Measurements from ENCODE around the gene PPP2R5C.

The PPP2R5C gene

DNA sequence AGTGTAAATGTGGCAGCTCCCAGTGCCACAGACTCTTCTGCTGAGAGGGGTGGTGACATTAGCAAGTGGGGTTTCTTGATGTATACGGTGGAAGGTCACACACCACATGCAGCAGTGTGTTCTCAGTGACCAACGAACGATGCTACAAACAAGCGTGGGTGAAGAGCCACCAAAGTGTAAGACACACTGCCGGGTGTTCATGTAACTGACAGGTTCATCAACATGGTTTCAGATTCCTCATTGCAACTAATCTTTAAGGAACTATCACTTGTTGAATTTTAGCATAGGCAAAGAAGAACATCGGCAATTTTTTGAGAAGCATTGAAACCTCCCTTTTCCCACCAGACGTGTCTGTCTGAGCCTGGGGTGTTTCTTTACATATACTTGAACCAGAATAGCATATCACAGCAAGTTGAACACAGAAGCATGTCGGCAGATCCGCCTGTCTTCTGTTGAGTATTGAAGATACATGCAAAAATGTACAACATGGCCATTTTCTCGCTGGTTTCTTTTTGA, 58.8 kb downstream of the PPP2R5C start:
- no peak for DNase-seq

DNA sequence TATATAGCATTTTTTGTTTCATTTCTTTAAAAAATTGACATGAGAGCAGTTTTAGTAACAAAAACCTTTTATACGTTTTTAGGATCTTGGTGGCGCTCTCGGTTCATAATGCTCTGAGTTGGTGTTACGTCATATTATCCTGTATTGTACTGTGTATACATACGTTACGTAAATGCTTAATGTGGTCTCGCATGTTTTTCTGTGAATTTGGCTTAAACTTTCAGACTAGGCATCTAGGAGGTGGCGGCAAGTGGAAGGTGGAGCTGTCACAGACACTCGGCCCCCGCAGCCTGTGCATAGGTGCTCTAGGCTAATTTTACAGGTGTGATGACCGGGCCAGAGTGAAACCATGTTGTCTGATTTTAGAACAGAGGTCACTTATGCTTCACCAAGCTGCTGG, 60.0 kb downstream of the PPP2R5C start:
- DNase-seq, result no peak

DNA sequence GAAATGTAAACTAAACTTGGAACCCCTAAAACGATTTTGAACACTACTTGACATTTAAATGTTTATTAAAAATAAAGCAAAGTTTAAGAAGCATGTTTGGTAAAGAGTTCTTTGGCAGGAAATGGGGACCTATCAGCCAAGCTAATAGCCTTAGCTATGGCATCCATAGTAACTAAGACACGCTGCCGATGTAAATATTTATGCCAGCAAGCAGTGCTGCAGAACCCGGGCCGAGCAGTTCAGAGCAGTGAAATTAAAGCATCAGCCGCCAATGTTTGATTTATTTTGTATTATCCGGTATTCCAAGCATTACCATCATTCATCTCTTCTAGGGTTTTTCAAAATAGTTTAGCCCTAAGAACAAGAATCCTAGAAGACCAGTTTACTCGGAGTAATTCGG, 61.6 kb downstream of the PPP2R5C start:
- DNase-seq, result no peak

DNA sequence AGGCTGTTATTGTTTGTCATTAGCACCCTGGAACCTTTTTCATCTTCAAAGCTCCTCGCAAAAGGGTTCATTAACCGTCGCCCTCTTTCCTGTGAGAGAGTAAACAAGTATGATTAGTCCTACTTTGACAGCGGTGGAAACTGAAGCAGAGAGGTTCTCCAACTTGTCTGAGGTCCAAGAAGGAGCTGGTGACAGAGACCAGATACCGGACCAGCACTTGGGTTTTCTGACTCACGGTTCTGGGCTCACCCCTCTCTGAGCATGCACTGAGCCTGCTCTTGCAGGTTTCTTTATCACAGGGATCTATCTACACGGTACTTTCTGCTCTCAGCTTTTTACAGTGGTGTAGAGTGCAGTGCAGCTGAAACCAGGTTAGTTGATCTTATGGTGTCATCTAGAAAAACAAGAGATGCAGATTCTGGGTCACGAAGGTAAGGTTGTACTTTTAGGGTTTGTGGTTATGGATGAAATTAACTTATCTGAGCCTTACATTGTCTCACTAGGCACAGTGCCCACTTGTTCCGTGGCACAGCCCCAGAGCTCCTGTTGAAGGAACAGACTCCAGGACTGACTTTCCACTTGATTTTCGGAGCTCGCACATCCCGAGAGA, 62.1 kb downstream of the PPP2R5C start:
- DNase-seq, result no peak

DNA sequence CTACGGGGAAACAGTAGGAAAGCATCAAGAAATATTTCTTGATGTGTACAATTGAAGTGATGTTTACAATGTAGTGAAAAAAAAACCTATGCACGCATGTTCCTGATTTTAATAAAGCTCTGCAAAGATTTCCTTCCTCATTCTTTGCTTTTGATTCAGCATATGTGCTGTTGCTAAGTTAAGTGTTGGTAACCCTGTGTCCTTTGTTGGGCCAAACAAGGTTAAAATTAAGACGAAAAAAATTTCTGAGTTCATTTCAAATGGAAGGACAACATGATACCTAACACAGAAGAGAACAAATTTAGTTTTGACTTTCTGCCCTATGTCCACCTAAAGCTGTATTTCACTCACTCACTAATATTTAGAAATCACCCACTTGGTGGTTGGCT, 62.8 kb downstream of the PPP2R5C start:
- no peak for DNase-seq

DNA sequence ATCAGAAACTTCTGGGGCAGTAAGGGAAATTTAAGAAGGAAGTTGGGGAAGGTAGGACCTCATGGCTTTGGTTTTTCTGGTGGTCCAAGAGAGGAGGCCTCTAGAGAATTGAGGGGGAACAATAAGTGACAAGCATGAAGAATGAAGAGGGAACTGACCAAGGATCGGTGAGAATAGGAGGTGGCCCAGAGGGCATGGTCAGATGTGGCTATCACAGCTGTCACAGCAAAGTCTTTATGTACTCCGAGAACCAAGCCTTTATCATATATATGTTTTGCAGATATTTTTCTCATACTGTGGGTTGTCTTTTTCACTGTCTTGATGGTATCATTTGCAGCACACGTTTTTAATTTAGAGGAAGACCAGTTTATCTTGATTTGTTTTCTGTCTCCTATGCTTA, 64.3 kb downstream of the PPP2R5C start:
- DNase-seq, result no peak

DNA sequence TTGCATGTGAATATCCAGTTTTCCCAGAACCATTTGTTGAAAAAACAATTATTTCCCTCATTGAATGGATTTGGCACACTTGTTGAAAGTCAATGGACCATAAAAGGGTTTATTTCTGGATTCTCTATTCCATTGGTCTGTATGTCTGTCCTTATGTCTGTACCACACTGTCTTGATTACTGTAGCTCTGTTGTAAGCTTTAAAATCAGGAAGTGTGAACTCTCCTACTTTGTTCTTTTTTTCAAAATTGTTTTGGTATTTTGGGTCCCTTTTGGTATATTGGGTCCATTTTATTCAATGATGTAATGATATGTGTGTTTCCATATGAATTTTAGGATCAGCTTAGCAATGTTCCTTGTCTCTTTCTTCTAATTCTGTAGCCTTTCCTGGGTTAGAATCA, 64.8 kb downstream of the PPP2R5C start:
- DNase-seq, result no peak

DNA sequence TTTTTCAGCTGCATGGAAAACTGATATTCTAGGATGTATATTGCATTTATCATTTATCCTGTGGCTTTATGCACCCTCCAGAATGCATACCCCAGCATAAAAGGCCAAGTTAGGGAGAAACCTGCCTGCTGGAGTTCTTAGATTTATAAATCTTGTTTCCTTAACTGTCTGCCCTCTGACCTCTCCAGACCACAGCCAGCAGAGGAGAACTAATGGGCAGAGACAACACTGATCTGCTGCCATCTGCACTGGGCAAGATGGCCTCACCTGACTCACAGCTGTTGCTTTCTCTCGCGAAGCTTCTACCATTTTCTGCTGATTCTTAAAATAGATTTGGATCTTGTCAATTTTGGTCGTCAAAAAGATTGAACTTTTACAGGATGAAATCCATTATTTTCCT, 65.8 kb downstream of the PPP2R5C start:
- no peak for DNase-seq

DNA sequence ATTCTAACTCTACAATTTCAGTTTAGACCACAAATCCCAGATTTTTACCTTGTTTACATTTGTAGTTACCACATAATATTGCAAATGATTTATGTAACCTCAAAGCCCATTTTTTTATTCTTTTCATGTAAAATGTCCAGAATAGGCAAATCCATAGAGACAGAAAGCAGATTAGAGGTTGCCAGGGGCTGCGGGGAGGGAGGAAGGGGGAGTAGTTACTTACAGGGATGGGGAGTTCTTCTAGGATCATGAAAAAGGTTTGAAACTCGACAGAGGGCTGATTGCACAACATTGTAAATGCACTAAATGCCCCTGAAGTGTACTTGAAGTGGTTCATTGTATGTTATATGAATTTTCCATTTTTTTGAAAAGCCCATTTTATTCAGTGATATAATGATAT, 66.5 kb downstream of the PPP2R5C start:
- DNase-seq, result no peak

DNA sequence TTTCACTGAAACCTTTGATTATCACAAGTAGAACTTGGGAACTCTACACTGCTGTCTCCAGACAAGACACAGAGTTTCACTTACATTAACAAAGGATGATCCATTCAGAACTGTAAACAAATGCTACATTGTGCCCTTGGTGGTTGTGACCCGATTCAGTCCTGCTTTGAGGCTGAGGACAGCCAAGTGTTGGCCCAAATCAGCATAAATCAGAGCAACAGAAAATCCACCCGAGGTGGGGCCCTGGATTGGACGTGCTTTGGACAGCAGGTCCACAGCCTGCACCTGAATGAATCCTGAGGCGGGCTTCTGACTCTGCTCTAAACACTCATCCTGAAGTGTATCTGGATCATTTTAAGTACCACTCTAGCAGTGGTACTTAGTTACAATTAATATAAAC, 68.8 kb downstream of the PPP2R5C start:
- no peak for DNase-seq

DNA sequence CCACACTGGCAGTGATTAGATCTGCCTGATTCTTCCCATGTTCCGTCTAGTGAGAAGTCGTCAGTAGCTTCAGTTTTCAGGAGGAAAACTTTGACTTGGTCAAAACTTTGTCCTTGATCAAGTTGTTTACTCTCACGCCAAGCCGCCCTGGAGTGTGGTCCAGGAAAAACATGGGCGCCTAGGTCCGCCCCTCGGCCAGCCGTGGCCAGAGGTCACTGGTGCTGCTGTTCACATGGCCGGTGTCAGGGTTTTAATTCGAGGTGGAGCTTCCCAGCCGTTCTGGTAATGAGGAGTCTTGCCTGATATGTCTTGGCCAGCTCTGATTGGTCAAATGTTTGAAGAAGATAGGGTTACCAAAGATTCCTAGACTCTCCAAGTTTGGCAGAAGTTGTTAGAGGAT, 71.5 kb downstream of the PPP2R5C start:
- no peak for DNase-seq

DNA sequence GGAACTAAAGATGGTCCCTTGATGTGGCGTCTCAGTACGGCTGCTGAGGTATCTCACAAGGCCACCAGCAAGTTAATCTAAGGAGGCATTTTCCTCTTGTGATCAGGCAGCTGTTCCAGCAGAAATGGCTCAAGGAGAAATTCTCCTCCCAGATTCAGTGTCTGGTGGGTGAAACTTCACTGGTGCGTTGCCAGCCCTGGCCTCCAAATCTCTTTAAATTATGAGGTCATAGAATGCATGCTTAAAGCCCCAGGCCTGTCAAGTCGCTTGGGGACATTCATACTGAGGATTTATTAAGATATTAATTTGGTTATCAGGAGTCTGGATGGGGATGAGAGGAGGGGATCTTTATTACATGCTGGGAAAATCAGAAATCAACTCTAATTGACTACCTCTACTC, 72.9 kb downstream of the PPP2R5C start:
- no peak for DNase-seq

DNA sequence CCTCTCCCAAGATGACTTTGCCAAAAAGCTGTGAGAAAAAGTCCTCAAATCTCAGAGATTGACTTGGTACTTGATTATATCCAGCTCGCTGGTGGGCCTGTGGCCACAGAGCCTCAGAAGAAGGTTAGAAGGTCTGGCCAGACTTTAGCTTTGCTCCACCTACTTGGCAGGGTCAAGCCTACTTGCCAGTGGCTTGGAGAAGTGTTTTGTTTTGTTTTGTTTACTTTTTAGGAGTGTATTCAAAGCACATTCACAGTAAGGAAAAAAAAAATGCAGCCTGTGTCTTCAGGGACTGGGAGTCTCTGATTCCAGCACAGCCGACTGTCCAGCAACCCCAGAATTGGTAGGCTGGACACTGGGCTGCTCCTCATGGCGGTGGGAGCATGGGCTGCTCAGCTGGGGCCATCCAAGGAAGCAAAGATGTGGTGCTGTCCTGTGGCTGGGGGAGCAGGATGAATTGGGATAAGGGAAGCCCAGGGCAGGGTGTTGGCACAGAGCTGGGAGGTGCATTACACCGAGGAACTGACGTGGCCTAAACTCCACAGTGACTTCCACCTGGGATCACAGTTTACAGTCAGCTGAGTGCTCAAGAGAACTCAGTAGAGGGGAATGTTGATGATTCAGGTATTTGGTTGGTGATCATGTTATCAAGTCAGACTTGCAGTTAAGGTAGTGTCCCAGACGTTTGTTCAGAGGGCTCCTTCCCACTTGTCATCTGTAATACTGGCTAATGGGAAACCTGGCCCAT, 73.5 kb downstream of the PPP2R5C start:
- no peak for DNase-seq

DNA sequence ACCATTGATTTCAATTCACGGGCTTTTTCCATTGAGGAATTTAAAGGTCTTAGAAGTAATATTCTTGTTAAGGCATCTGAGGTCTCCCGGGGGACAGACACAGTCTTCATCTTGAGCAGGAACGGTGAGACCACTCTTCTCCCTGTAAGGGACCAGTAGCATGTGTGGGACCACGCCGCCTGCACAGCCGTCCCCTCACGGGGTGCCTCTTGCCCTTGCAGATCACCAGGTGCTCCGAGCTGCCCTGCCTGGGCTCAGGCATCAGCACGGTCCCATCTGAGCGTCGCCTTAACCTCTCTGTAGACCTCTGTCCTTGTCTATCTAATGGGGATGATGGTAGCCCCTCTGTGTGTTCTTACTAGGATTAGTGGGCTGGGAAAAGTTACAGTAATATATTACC, 74.1 kb downstream of the PPP2R5C start:
- DNase-seq, result no peak

DNA sequence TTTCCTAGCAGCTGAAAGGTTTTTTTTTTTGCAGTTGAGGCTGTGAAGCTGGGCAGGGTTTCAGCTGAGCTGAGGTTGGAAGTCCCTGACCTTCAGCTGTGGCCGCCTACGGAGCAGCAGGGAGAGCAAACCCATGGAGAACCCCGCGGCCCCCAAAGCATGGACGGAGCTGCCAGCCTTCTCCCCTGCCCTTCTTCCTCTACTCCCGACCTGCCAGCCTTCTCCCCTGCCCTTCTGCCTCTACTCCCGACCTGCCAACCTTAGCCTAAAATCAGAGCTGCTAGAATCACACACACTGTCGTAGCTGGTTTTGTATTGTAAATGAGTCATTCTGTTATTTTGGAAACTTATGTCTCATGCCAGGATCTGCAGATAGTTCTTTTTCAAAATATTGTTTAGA, 74.6 kb downstream of the PPP2R5C start:
- DNase-seq, result no peak

DNA sequence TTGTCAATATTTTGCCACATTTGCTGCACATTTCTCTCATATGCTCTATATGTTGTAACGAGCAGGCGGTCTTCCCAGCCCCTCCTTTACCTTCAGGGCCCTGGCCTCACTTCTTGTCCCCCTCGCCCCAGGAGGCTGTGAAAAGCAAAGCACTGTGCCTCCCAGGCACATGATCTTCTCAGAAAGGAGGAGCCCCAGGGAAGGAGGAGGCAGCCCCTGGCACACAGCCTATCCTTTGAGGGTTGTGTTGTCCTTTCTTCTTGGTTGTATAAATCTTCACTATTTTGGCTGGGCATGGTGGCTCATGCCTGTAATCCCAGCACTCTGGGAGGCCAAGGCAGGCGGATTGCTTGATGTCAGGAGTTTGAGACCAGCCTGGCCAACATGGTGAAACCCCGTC, 77.0 kb downstream of the PPP2R5C start:
- no peak for DNase-seq

DNA sequence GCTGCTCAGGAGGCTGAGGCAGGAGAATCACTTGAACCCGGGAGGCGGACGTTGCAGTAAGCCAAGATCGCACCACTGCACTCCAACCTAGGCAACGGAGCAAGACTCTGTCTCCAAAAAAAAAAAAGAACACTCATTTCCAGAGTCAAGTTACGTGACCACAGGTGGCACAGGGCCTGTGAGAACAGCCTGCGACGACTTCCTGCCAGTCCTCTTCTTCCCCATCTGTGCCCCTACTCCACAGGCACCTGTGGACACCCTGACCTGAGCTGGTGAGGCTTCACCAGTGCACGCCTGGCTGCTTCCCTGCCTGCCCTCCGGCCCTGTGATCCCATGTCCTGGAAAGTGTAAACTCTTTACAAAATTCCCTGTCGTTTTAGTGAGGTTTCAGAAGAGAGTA, 77.7 kb downstream of the PPP2R5C start:
- no peak for DNase-seq

DNA sequence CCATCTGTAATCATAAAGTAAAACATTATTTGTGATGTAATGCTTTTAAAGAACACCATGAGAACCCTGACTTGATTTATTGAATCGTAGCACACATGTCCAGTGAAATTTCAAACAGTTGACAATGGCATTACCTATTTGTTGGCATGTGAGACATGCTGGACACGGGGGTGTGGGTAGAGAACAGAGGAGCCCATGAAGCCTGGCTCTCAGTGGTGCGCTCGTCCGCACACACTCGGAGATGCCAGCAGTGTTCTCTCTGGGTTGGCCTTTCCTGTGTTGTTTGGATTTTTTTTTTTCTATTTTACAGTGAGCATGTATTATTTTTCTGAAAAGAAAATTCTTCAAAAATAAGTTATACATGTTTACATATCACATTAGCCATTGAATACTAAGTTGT, 78.2 kb downstream of the PPP2R5C start:
- DNase-seq, result no peak

DNA sequence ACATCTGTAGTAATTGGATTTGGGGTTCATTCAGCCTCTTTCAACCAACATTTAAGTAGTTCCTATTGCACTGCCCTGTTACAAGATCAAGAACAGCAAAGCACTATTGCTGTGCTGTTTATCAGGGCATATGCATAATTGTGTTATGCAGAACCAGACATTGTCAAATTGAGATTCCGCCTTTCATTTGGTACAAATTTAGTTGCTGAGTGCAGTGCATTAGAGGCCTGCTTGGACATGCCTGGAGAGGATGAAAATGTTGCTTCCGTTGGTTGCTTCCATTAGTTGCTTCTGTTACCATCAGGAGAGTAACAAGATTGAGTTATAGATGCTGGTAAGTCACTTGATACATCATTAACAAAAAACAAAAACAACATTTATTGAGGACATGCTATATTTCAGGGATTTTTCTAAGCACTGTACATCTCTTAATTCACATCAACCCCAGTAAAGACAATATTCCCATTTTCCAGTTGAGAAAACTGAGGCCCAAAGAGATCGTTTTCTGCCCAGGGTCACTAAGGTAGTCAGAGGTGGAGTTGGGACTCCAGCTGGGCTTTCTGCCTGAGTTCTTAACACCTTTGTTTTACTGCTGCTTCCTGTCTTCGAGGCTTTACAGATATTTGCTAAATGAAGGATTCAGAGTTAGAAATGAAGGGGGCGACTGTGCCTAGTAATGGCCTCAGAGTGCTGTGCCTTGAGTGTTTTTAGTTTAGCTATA, 79.3 kb downstream of the PPP2R5C start:
- no peak for DNase-seq

DNA sequence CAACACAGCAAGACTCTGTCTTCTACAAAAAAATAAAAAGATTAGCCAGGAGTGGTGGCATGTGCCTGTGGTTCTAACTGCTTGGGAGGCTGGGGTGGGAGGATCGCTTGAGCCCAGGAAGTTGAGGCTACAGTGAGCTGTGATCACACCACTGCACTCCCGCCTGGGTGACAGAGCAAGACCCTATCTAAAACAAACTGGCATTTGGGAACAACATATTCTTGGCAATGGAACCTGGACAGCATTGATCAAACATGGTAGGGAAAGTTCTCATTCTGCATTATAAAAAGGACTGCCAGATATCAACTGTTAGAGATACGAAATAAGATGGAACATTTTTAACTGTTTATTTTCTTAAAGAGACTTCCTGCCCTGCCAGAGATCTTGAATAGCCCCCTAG, 81.5 kb downstream of the PPP2R5C start:
- DNase-seq, result no peak

DNA sequence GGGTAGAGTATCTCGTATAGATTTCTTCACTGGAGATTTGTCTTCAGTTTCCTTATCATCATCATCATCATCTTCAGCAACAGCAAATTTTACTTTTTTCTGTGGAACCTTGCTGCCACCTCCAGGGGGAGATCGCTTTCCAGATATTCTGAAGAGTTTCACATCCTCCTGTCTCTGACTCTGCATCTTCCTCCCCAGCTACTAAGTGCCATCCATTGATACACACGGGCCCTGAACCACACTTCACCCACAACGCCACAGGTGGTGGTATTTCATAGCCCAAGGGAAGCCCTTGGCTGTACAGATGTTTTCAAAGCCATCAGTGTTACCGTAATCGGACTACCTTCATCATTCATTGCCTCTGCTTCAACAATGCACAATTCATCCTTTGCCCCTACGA, 82.2 kb downstream of the PPP2R5C start:
- no peak for DNase-seq

DNA sequence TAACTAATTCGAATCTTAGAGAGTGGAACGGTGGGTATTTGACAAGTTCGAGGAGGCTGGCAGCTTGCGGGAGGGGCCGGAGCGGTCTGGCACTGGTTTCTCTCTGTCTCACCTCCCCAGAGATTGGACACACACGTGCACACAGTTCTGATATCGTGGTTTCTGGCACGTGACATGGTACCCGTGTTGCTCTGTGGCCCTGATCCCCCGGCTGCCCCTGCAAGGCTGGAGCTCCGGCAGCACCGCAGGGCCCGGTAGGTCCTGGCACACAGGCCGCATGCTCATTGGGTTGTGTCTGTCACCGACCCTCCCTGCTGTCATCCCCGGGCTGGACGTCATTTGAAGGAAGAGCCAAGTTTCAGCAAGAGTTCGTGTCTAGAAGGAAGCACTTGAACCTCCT, 82.7 kb downstream of the PPP2R5C start:
- DNase-seq, result no peak

DNA sequence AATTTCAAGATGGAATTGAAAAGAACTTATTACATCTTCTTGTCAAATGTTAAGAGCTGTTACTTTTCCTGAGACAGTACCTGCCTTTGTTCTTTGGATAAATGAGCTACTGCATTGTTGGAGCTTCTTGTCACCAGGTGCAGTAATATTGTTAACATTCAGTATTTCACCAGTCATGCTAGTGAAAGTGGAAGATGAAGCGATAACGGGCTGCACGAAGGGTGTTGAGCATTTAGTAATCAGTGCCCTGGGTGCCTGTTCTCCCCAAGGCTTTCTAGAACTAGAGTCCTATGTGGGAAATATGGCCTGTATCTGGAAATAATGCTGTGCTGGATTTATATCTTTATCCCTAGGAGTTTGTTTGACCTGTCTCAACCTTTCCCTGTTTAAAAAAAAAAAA, 83.2 kb downstream of the PPP2R5C start:
- DNase-seq, result no peak

DNA sequence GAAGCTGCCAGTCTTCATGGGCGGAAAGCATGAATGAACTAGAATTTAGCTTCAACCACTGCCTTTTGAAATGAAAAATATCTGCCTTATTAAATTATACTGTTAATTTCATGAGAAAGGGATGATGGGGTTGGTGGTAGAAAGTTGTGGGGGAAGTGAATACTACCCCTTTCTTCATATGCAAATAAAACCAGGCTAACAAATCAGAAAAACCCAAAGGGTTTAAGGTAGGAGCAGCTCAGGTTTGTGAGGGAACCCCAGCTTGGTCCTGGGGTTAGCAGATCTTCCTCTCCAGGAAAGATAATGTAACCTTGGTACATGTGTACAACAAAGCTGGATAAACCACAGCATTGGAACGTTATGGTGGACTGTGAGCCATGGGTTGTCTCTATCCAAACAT, 84.0 kb downstream of the PPP2R5C start:
- DNase-seq, result no peak
